ACC112 (cell line): ENCODE measurements around the gene UNC5A.

ENCODE experiments used
- H2AFZ ChIP-seq: fragments of 200-600 bp; sonication (generic); one replicate; pipeline ENCODE4 v1.6.0; 2017; ENCODE audit warnings: antibody characterized with exemption, low read length; ENCODE audit not compliant: unreplicated experiment
- H3K27ac ChIP-seq: fragments of 200-600 bp; sonication (generic); 2 replicates; pipeline ENCODE4 v1.5.1; 2014; ENCODE audit warnings: low read depth, mild to moderate bottlenecking, antibody characterized with exemption, low read length, moderate library complexity
- H3K27me3 ChIP-seq: fragments of 200-600 bp; sonication (generic); 2 replicates; pipeline ENCODE4 v1.6.1; 2014; ENCODE audit warnings: mild to moderate bottlenecking, antibody characterized with exemption, low read length, moderate library complexity, mixed read lengths; ENCODE audit not compliant: insufficient read depth
- H3K36me3 ChIP-seq: fragments of 200-600 bp; sonication (generic); 2 replicates; pipeline ENCODE4 v1.6.1; 2016; ENCODE audit warnings: mild to moderate bottlenecking, antibody characterized with exemption, low read length, moderate library complexity, mixed read lengths; ENCODE audit not compliant: insufficient read depth
- H3K4me1 ChIP-seq: fragments of 200-600 bp; sonication (generic); one replicate; pipeline ENCODE4 v1.6.1; 2016; ENCODE audit warnings: low read length, mixed read lengths; ENCODE audit not compliant: insufficient read depth, unreplicated experiment, control insufficient read depth
- H3K4me3 ChIP-seq: fragments of 200-600 bp; sonication (generic); 2 replicates; pipeline ENCODE4 v1.5.1; 2014; ENCODE audit warnings: mild to moderate bottlenecking, low read depth, low read length
- H3K79me2 ChIP-seq: fragments of 200-600 bp; sonication (generic); one replicate; pipeline ENCODE4 v1.6.0; 2016; ENCODE audit warnings: low read length; ENCODE audit not compliant: control insufficient read depth, unreplicated experiment, insufficient read depth

UNC5A gene

GRCh38 chr5:176823869-176824412 is 13.6 kb downstream of the UNC5A start:
- no peak overlapping the region for H2AFZ ChIP-seq
- H3K79me2 ChIP-seq, result no peaks in the 10 kb centered on the region
- H3K4me3 ChIP-seq, result no peak overlapping the region
- H3K4me1 ChIP-seq, result peaks cover 8% of the 10 kb centered on the region
- no peak overlapping the region for H3K27ac ChIP-seq
- H3K27me3 ChIP-seq, result peaks cover 54% of the 10 kb centered on the region
- H3K36me3 ChIP-seq, result no peaks in the 10 kb centered on the region

GRCh38 chr5:176824604-176825003 is 14.2 kb downstream of the UNC5A start:
- H3K36me3 ChIP-seq, result no peaks in the 10 kb centered on the region
- peaks cover 8% of the 10 kb centered on the region for H3K4me1 ChIP-seq
- H2AFZ ChIP-seq, result no peak overlapping the region
- H3K79me2 ChIP-seq, result no peaks in the 10 kb centered on the region
- no peak overlapping the region for H3K27ac ChIP-seq
- peaks cover 47% of the 10 kb centered on the region for H3K27me3 ChIP-seq
- no peak overlapping the region for H3K4me3 ChIP-seq

- Histone ChIP-seq H3K4me1 (peaks cover 8% of the 10 kb centered on the region), H3K27ac (no peak overlapping the region), H3K36me3 (no peaks in the 10 kb centered on the region), H3K4me3 (no peak overlapping the region), H3K27me3 (peaks cover 44% of the 10 kb centered on the region), H3K79me2 (no peaks in the 10 kb centered on the region), H2AFZ (no peak overlapping the region)
These were observed 14.9 kb downstream of the UNC5A start for GRCh38 chr5:176825234-176825633.

GRCh38 chr5:176825957-176826356 is 15.6 kb downstream of the UNC5A start:
- Histone ChIP-seq H3K36me3 (no peaks in the 10 kb centered on the region), H3K27me3 (peaks cover 38% of the 10 kb centered on the region), H3K27ac (no peak overlapping the region), H2AFZ (no peak overlapping the region), H3K4me3 (no peak overlapping the region), H3K4me1 (peaks cover 8% of the 10 kb centered on the region), H3K79me2 (no peaks in the 10 kb centered on the region)

GRCh38 chr5:176827736-176828414 is 17.5 kb downstream of the UNC5A start:
- H3K27ac ChIP-seq, result no peak overlapping the region
- peaks cover 51% of the 10 kb centered on the region for H3K27me3 ChIP-seq
- H3K4me3 ChIP-seq, result no peak overlapping the region
- no peaks in the 10 kb centered on the region for H3K79me2 ChIP-seq
- no peak overlapping the region for H2AFZ ChIP-seq
- peaks cover 3% of the 10 kb centered on the region for H3K4me1 ChIP-seq
- no peaks in the 10 kb centered on the region for H3K36me3 ChIP-seq

GRCh38 chr5:176829320-176829719 is 19.0 kb downstream of the UNC5A start:
- H2AFZ ChIP-seq, result no peak overlapping the region
- peaks cover 56% of the 10 kb centered on the region for H3K27me3 ChIP-seq
- no peak overlapping the region for H3K4me3 ChIP-seq
- H3K79me2 ChIP-seq, result no peaks in the 10 kb centered on the region
- H3K36me3 ChIP-seq, result no peaks in the 10 kb centered on the region
- no peaks in the 10 kb centered on the region for H3K4me1 ChIP-seq
- H3K27ac ChIP-seq, result no peak overlapping the region

- Histone ChIP-seq H3K4me3 (no peak overlapping the region), H3K79me2 (no peaks in the 10 kb centered on the region), H3K27me3 (peaks cover 61% of the 10 kb centered on the region), H3K4me1 (no peaks in the 10 kb centered on the region), H3K27ac (no peak overlapping the region), H3K36me3 (no peaks in the 10 kb centered on the region), H2AFZ (no peak overlapping the region)
These were observed 20.1 kb downstream of the UNC5A start for GRCh38 chr5:176830422-176830994.

GRCh38 chr5:176830995-176831423 is 20.6 kb downstream of the UNC5A start:
- Histone ChIP-seq H3K36me3 (no peaks in the 10 kb centered on the region), H3K27me3 (peaks cover 61% of the 10 kb centered on the region), H2AFZ (no peak overlapping the region), H3K4me3 (no peak overlapping the region), H3K4me1 (no peaks in the 10 kb centered on the region), H3K27ac (no peak overlapping the region), H3K79me2 (no peaks in the 10 kb centered on the region)

GRCh38 chr5:176831425-176831824 is 21.1 kb downstream of the UNC5A start:
- no peaks in the 10 kb centered on the region for H3K36me3 ChIP-seq
- peaks cover 62% of the 10 kb centered on the region for H3K27me3 ChIP-seq
- H3K4me1 ChIP-seq, result no peaks in the 10 kb centered on the region
- H3K79me2 ChIP-seq, result no peaks in the 10 kb centered on the region
- no peak overlapping the region for H3K4me3 ChIP-seq
- no peak overlapping the region for H3K27ac ChIP-seq
- H2AFZ ChIP-seq, result no peak overlapping the region

- no peak overlapping the region for H3K4me3 ChIP-seq
- H3K36me3 ChIP-seq, result no peaks in the 10 kb centered on the region
- no peak overlapping the region for H3K27ac ChIP-seq
- H2AFZ ChIP-seq, result no peak overlapping the region
- no peaks in the 10 kb centered on the region for H3K4me1 ChIP-seq
- H3K79me2 ChIP-seq, result no peaks in the 10 kb centered on the region
- H3K27me3 ChIP-seq, result peaks cover 67% of the 10 kb centered on the region
These were observed 21.8 kb downstream of the UNC5A start for GRCh38 chr5:176832162-176832561.

GRCh38 chr5:176833286-176833685 is 22.9 kb downstream of the UNC5A start:
- H3K4me1 ChIP-seq, result no peaks in the 10 kb centered on the region
- H3K27me3 ChIP-seq, result peaks cover 67% of the 10 kb centered on the region
- H3K4me3 ChIP-seq, result no peak overlapping the region
- no peak overlapping the region for H3K27ac ChIP-seq
- no peaks in the 10 kb centered on the region for H3K36me3 ChIP-seq
- H3K79me2 ChIP-seq, result no peaks in the 10 kb centered on the region
- H2AFZ ChIP-seq, result no peak overlapping the region
